Measurements from ENCODE around the gene KRTAP10-11. TPM values are rescaled to one million over a fixed set of nuclear protein-coding genes. Genes with fewer than 3 reads are reported as not detected.

Gene KRTAP10-11
- total and polyA plus RNA-seq, 10 donors: not detected

- Histone ChIP-seq H3K4me3 (no peak overlapping the region), H3K36me3 (no peaks in the 10 kb centered on the region), H3K27me3 (replicated peaks in 1 of 7) (peaks cover 0 to 46% (median 21%) of the 10 kb centered on the region in 7 donors), H3K27ac (no peak overlapping the region), H3K4me1 (no peaks in the 10 kb centered on the region), H3K9me3 (peaks cover 0 to 23% (median 4%) of the 10 kb centered on the region in 8 donors)
- WGBS, 5 donors: 73 to 83% (median 79%) methylated on average over 22 to 23 of the region's 23 CpGs
- no peak for DNase-seq
- intact Hi-C loops (cut with DNase I; ENCODE audit: low total_unique reads): loop anchor here (5.0 kb wide), 1 partner anchor 130 kb away; no protein-coding TSS in a partner anchor
- TF ChIP-seq POLR2A (IDR thresholded peaks at IDR 0.05) (no peak), CTCF (IDR thresholded peaks at IDR 0.05 in 8 of 11, conservative IDR thresholded peaks at IDR 0.05 in 3 of 11) (no peak), POLR2AphosphoS5 (IDR thresholded peaks at IDR 0.05) (no peak)
Measured at GRCh38 chr21:44601596-44602462, 44.4 kb upstream of the KRTAP10-11 start.

GRCh38 chr21:44602463-44602850 lies 43.8 kb upstream of the KRTAP10-11 start:
- no peak for DNase-seq
- peaks cover 0 to 46% (median 21%) of the 10 kb centered on the region in 7 donors for H3K27me3 ChIP-seq (replicated peaks in 1 of 7)
- 79 to 100% (median 85%) methylated on average over 1 to 20 of the region's 21 CpGs for WGBS, 5 donors
- H3K4me3 ChIP-seq: no peak overlapping the region
- H3K36me3 ChIP-seq: no peaks in the 10 kb centered on the region
- TF ChIP-seq POLR2A (IDR thresholded peaks at IDR 0.05) (no peak), CTCF (IDR thresholded peaks at IDR 0.05 in 8 of 11, conservative IDR thresholded peaks at IDR 0.05 in 3 of 11) (no peak), POLR2AphosphoS5 (IDR thresholded peaks at IDR 0.05) (no peak)
- peaks cover 0 to 23% (median 4%) of the 10 kb centered on the region in 8 donors for H3K9me3 ChIP-seq
- H3K4me1 ChIP-seq: no peaks in the 10 kb centered on the region
- intact Hi-C loops (cut with DNase I; ENCODE audit: low total_unique reads): loop anchor here (5.0 kb wide), 1 partner anchor 130 kb away; no protein-coding TSS in a partner anchor
- no peak overlapping the region for H3K27ac ChIP-seq

GRCh38 chr21:44603109-44603875 lies 42.9 kb upstream of the KRTAP10-11 start:
- no peak for DNase-seq
- Histone ChIP-seq H3K27me3 (replicated peaks in 1 of 7) (peaks cover 0 to 42% (median 21%) of the 10 kb centered on the region in 7 donors), H3K27ac (no peak overlapping the region), H3K9me3 (peaks cover 0 to 23% (median 4%) of the 10 kb centered on the region in 8 donors), H3K4me1 (no peaks in the 10 kb centered on the region), H3K36me3 (no peaks in the 10 kb centered on the region), H3K4me3 (no peak overlapping the region)
- TF ChIP-seq CTCF (IDR thresholded peaks at IDR 0.05 in 8 of 11, conservative IDR thresholded peaks at IDR 0.05 in 3 of 11) (no peak), POLR2AphosphoS5 (IDR thresholded peaks at IDR 0.05) (no peak), POLR2A (IDR thresholded peaks at IDR 0.05) (no peak)
- intact Hi-C loops (cut with DNase I; ENCODE audit: low total_unique reads): loop anchor here (5.0 kb wide), 1 partner anchor 129 kb away; no protein-coding TSS in a partner anchor
- WGBS, 5 donors: 53 to 67% (median 56%) methylated on average over 17 of the region's 17 CpGs

Data from spleen (tissue), 11 donors.